HG03565 (cell line): ENCODE data around the gene SAYSD1.

Experiments
- ATAC-seq: cut with Tn5 transposase; IDR thresholded peaks from one replicate; pipeline ENCODE4 v1.9.1; 2021; ENCODE audit warnings: mild to moderate bottlenecking, moderate library complexity; ENCODE audit not compliant: unreplicated experiment

SAYSD1 gene

DNA sequence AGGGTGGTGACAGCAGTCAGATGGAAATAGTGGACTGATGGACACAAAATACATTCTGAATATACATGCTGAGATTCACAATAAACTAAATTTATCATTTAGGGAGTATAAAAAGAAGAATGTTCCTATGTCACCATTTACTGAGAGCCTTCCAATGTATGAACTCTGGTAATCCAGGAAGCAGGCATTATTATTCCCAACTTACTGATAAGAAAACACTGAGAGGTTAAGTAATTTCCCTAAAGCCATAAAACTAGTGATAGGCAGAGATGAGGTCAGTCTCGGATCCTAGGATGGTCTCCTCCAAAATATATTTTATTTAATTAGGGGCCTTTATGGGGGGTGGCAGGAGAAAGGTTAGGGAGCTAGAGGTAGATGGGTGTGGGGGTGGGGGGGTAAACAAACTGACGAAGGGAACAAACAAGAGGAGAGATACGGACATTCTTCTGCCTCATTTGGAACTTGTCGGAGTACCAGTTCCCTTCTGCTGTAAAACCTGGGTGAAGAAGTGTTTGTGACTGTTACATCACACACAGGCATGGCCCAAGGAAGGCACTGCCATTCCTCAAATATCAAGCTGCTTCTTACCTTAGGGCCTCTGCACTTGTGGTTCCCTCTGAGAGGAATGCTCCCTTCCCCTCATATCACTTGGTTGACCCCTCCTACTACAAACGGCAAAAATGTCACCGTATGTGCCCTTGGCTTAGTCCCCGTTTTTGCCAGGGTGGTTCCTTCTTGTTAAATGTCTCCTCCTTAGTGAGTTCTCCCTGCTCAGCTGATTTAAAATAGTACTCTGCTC, 6.7 kb downstream of the SAYSD1 start:
- ATAC-seq, result no peak

- no peak for ATAC-seq
Observed at GRCh38 chr6:39107641-39108040, 7.3 kb downstream of the SAYSD1 start.

DNA sequence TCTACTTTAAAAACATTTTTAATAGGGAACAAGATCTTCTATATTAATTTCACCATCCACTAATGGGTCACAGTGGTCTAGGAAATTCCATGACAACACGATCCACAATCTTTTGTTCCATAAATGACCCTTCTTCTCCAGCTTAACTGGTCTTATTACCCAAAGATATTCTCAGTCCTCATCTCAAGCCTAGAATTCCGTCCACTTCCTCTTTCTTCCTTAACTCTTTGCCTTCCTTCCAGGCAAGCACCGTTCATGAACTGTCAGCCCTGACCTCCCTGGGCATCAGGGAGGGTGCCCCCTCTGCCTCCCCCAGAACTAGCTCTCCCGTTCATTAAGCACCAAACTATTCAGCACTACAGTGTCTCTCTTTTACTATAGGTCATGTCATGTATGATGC, 8.0 kb downstream of the SAYSD1 start:
- no peak for ATAC-seq

DNA sequence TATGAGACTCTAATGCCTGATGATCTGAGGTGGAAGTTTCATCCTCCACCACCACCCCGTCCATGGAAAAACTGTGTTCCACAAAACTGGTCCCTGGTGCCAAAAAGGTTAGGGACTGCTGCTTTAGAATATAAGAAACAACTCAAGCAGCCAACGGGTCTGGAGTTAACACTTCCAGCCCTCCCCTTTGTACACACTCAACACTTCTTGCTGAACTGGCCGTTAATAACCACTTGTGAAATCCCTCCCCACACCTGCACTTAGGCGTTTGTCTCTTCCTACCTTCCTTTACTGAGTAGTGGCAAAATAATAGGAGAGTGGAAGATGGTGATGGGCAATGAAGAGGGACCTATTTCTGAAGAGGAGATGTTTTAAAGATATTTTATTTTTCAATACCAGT, 10.5 kb downstream of the SAYSD1 start:
- ATAC-seq, result no peak

DNA sequence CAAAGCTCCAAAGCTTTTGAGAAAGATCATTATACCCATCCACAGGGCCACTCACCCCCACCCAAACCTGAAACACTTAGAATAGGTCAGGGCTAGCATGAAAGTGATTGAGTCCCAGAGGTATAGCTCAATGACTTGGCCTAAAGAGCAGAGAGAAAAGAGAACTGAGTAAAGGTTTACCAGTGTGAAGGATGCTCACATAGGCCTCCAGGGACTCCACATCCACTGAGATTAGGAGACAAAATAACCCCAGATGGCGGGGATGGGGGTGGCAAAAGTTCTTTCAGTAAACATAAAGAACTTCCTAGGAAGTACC, 12.2 kb downstream of the SAYSD1 start:
- ATAC-seq, result no peak

- no peak for ATAC-seq
Observed at GRCh38 chr6:39102071-39102820, 12.7 kb downstream of the SAYSD1 start.

GRCh38 chr6:39100358-39100757, 14.6 kb downstream of the SAYSD1 start:
- ATAC-seq, result no peak

DNA sequence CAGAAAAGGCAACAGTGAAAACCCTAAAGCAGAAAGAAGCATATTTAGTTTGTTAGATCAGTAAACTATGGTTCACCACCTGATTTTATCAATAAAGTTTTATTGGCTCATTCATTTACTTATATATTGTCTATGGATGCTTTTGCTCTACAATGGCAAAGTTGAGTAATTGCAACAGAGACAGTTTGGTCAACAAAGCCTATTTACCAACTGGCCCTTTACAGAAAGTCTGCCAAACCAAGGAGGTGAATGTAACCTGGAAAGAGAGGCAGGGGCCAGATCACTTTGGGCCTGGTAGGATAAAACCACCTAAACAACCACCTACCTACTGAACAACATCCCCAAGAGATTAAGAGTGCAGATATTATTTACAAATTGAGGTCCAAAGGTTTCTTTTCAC, 19.4 kb downstream of the SAYSD1 start:
- ATAC-seq, result no peak

DNA sequence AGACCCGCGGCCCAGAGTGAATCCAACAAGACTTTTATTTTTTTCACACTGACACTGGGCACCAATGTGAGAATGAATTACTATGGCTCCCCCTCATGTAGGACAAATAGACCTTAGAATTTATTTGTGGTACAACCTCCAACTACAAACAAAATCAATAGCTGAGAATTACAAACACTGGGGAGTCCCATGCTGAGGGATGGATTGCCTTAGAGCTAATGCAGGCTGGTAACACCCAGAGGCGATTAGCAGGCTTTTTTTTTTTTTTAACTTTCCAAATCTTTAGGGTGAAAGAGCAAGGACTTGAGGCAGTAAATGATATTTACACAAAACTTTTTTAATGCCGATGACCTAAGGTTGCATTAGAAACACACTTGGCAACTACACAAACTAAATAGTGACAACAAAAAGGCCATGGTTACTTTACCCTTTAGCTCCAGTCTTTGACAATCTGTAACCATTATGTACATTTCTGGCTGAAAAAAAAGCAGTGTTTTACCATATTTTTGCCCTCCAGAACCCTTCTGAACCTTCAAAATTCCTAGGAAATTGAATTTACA, 21.8 kb downstream of the SAYSD1 start:
- no peak for ATAC-seq

DNA sequence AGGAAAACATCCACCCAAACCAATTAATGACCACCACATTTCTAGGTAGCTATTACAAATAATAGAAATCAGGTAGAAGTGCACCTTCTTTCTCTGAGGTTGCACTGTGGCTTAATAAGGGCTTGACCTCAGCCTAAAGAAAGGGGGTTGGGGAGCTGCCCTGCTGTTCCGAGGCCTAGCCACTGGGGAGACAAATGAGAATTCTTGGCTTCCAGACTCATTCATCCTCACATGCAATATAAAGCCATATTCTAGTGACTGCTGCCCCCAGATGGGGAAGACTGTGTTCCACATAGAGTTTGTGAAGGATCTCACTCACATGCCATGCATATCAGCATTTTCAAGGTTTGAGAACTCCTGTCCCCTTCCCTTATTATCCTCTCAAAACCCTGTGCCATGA, 22.9 kb downstream of the SAYSD1 start:
- no peak for ATAC-seq

- ATAC-seq, result no peak
Observed at GRCh38 chr6:39091220-39091619, 23.8 kb downstream of the SAYSD1 start.

GRCh38 chr6:39090036-39090435, 24.9 kb downstream of the SAYSD1 start:
- ATAC-seq, result no peak

DNA sequence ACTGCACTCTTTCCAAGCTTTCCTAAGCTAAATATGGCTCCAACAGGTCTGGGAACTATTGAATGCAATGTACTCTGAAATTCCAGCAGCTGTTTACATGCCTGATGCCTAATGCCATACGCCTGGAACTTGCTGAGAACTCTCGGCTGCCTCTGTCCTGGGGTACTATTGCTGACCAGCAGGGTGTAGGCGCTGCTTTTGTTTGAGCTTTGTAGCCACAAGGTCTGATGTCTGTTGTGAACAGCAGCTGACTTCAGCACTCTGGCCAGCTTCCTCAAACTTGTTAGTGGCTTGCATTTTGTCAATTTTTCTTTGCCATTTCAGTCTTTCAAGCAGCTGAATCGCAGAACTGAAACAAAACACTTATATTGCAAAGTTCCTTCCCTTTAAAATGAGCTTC, 26.7 kb downstream of the SAYSD1 start:
- no peak for ATAC-seq

DNA sequence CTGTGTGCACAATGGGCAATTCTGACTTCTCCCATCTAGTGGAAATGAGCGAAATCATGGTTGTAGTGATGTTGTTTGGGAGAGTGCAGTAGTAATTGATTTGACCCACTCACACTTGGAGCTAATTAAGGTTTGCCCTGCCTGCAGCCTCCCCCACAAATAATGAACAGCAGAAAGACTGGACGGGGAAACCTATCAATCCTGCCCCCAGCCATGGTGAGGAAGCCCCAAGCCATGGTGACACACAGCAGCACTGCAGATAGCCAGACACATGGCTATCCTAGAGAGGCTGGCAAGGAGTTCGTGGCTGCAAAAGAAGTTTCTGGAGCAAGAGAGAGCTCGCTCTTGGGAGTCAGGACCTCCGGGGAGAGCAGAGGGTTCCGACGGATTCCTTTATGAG, 27.8 kb downstream of the SAYSD1 start:
- no peak for ATAC-seq

- no peak for ATAC-seq
Observed at GRCh38 chr6:39086711-39087110, 28.3 kb downstream of the SAYSD1 start.

- peak; percentile 86 for ATAC-seq
Observed at GRCh38 chr6:39086294-39086693, 28.7 kb downstream of the SAYSD1 start.

GRCh38 chr6:39085129-39085797, 29.7 kb downstream of the SAYSD1 start:
- no peak for ATAC-seq

DNA sequence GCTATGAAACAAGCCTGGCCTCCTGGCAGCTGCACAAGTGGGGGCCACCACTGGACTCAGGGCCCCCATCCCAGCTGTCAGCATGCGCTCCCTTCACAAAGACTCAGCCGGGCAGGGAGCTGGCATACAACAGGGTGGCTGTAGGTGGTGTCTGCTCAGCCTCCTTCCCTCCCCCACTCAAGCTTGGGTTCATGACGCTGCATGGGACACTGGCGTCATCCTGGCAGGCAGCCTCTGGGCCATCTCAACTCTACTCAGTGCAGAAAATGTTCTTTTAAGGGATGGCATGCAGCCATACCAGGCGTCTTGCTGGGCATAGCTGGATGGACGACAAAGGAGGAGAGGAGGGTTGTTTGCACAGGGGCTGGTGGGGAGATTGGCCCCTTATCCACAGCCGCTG, 30.5 kb downstream of the SAYSD1 start:
- no peak for ATAC-seq

DNA sequence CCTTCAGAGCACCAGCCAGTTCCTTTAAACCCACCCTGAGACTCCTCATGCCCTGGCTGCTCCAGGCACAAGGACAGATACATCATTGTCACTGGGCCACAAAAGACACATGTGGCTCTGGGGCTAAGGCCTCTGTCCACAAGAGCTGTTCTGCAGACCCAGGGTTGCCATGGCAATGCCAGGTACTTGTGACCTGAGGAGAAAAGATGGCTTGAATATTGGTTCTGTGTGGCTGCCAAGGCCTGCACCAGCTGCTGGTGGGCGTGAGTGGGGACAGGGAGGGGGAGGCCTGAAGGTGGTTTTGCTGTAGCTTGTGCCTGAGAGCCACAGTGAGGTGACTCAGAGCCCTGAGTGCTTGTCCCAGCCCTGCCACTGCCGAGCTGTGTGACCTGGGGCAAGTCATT, 31.8 kb downstream of the SAYSD1 start:
- no peak for ATAC-seq

DNA sequence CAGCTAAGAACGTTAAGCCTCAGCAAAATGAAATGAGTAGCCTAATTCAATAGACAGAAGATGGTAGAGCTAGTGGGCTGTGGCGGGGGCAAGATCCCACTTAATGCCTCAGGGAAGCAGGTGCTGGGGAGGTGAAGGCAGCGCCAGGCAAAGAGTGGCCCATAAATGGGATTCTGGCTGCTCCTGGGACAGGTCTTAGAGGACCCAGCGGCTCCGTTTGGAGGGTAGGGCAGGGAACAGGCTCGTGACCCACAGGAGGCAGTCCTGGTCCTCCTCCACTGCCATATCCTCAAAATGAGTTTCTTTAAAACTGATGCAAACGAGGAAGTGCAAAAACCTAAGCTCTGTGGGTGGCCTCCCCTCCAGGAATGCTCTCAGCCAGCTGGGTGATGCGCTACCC, 32.7 kb downstream of the SAYSD1 start:
- ATAC-seq, result no peak

GRCh38 chr6:39080246-39080875, 34.6 kb downstream of the SAYSD1 start:
- no peak for ATAC-seq
